ENCODE data around the gene DNAH1. TPM values are rescaled to one million over a fixed set of nuclear protein-coding genes. Genes with fewer than 3 reads are reported as not detected.
A peak's percentile ranks its signal among the peaks of the same experiment; 100 is the strongest.

Gene DNAH1
- total RNA-seq, 1 donor from 2014 or later = 7.3 TPM

DNA sequence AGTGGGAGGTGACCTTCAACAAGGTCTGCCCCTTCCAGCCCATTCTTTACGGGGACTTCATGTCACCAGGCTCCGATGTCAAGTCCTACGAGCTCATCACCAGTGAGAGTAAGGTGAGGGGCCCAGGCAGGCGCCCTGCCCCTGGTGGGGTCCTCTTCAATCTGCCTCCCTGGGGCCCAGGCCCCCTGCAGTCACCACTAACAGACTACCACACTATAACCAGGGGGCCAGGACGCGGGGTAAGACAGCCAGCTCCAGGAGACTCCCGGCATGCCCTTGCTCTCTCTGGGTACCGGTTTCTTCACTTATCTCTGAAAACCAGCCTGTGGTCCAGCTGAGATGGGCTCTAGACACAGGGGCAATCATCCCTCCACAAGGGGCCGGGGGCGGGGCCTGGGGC, 63.9 kb downstream of the DNAH1 start:
- H3K4me1 Mint-ChIP-seq (ENCODE audit: unreplicated experiment) = no peaks in the 10 kb centered on the region
- H3K36me3 Mint-ChIP-seq = no peaks in the 10 kb centered on the region
- peaks cover 3% of the 10 kb centered on the region for H3K27me3 Mint-ChIP-seq
- no peak for DNase-seq (ENCODE audit: extremely low spot score, unreplicated experiment)
- TF ChIP-seq, protein P1, sequence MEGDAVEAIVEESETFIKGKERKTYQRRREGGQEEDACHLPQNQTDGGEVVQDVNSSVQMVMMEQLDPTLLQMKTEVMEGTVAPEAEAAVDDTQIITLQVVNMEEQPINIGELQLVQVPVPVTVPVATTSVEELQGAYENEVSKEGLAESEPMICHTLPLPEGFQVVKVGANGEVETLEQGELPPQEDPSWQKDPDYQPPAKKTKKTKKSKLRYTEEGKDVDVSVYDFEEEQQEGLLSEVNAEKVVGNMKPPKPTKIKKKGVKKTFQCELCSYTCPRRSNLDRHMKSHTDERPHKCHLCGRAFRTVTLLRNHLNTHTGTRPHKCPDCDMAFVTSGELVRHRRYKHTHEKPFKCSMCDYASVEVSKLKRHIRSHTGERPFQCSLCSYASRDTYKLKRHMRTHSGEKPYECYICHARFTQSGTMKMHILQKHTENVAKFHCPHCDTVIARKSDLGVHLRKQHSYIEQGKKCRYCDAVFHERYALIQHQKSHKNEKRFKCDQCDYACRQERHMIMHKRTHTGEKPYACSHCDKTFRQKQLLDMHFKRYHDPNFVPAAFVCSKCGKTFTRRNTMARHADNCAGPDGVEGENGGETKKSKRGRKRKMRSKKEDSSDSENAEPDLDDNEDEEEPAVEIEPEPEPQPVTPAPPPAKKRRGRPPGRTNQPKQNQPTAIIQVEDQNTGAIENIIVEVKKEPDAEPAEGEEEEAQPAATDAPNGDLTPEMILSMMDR (conservative IDR thresholded peaks at IDR 0.05) = no peak
- no peaks in the 10 kb centered on the region for H3K9me3 Mint-ChIP-seq
- H3K4me3 Mint-ChIP-seq = no peak overlapping the region
- H3K27ac Mint-ChIP-seq = no peak overlapping the region

DNA sequence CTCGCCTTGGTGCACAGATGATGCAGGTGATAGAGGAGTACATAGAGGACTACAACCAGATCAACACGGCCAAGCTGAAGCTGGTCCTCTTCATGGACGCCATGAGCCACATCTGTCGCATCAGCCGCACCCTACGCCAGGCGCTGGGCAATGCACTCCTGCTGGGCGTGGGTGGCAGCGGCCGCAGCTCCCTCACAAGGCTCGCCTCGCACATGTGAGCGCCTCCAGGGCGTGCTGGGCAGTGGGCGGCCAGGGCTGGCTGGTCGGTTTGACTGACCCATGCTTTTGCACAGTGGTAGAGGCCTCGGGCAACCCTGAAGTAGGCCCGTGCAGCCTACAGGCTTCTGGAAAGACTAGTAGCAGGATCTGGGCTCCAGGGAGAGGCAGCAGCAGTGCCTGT, 65.5 kb downstream of the DNAH1 start:
- Mint-ChIP-seq H3K36me3 (no peaks in the 10 kb centered on the region), H3K27ac (no peak overlapping the region), H3K4me3 (no peak overlapping the region), H3K27me3 (no peaks in the 10 kb centered on the region), H3K9me3 (no peaks in the 10 kb centered on the region), H3K4me1 (ENCODE audit: unreplicated experiment) (no peaks in the 10 kb centered on the region)
- DNase-seq (ENCODE audit: extremely low spot score, unreplicated experiment) = no peak
- TF ChIP-seq, protein P1 (conservative IDR thresholded peaks at IDR 0.05) = no peak

DNA sequence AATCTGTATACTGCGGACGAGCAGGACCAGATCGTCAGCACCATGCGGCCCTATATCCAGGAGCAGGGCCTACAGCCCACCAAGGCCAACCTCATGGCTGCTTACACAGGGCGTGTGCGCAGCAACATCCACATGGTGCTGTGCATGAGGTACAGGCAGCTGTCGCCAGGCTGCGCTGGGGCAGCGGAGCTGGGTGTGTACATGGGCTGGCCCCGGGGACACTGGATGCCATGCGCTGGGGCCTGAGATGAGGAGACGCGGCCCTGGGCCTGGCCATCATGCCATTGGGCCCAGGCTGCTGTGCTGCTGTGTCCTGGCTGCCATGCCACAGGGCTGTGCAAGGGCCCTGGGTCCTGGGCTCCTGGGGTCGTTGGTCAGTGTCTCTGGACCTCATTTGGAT, 67.3 kb downstream of the DNAH1 start:
- TF ChIP-seq, protein P1 (conservative IDR thresholded peaks at IDR 0.05) = no peak
- H3K36me3 Mint-ChIP-seq = no peaks in the 10 kb centered on the region
- no peaks in the 10 kb centered on the region for H3K9me3 Mint-ChIP-seq
- no peak for DNase-seq (ENCODE audit: extremely low spot score, unreplicated experiment)
- no peak overlapping the region for H3K27ac Mint-ChIP-seq
- no peak overlapping the region for H3K4me3 Mint-ChIP-seq
- no peaks in the 10 kb centered on the region for H3K27me3 Mint-ChIP-seq
- H3K4me1 Mint-ChIP-seq (ENCODE audit: unreplicated experiment) = no peaks in the 10 kb centered on the region

DNA sequence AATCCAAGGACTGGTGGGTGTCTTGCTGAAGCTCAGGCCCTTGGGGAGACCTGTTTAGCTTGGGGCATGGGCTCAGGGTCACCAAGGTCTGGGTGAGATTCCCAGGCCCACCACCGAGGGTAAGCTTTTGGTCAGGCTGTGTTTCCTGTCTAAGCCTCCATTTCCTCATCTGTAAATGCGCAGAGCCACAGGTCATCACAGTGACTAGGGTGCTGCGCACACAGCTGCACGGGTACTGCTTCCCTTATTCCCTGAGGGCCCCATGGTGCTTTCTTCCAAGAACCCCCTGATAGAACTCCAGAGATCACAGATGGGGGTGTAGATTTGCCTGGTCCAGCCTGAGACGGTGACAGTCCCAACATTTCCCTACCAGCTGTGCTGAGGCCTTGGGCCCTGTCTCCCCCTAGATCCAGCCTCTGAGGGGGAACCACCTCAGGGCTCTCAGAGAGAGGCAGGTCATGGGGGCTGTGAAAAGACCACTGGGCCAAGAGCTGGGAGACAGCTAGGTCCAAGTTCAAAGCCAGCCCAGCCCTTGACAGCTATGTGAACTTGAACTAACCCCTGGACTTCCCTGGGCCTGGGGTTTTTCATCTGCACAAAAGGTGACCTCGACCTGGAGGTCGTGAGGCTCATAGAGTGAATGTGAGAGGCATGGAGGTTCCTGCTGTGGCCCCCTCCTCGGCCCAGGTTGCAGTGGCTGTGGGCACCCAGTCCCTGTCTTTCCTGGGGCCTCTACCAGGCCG, 68.1 kb downstream of the DNAH1 start:
- H3K4me3 Mint-ChIP-seq = no peak overlapping the region
- DNase-seq (ENCODE audit: extremely low spot score, unreplicated experiment) = no peak
- no peaks in the 10 kb centered on the region for H3K36me3 Mint-ChIP-seq
- TF ChIP-seq, protein P1 (conservative IDR thresholded peaks at IDR 0.05) = no peak
- H3K4me1 Mint-ChIP-seq (ENCODE audit: unreplicated experiment) = no peaks in the 10 kb centered on the region
- no peak overlapping the region for H3K27ac Mint-ChIP-seq
- no peaks in the 10 kb centered on the region for H3K9me3 Mint-ChIP-seq
- no peaks in the 10 kb centered on the region for H3K27me3 Mint-ChIP-seq

DNA sequence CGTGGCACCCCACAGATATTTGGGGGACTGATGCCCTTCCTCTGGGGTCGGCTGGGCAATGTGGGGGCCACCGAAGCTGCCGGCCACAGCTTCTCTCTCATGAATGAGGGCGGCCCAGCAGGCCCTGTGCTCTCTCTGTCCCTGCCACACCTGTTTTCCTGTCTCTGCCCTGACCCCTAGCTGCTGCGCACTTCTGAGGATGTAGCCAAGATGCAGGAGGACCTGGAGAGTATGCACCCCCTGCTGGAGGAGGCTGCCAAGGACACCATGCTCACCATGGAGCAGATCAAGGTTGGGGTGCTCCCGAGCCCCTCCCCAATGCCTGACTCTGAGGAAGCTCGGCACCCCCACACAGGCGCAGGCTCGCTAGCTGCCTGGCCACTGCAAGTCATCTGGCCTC, 69.0 kb downstream of the DNAH1 start:
- TF ChIP-seq, protein P1 (conservative IDR thresholded peaks at IDR 0.05) = peak; percentile 70
- no peaks in the 10 kb centered on the region for H3K27me3 Mint-ChIP-seq
- no peak overlapping the region for H3K4me3 Mint-ChIP-seq
- H3K36me3 Mint-ChIP-seq = no peaks in the 10 kb centered on the region
- H3K4me1 Mint-ChIP-seq (ENCODE audit: unreplicated experiment) = no peaks in the 10 kb centered on the region
- no peak for DNase-seq (ENCODE audit: extremely low spot score, unreplicated experiment)
- no peak overlapping the region for H3K27ac Mint-ChIP-seq
- H3K9me3 Mint-ChIP-seq = no peaks in the 10 kb centered on the region

Data from type B pancreatic cell (in vitro differentiated cells).